Mucosa of rectum (tissue), 2 donors: ENCODE data around the gene QPCTL.
"Not testable (repeated sequence)": the region's sequence is repeated elsewhere in the genome, so short reads cannot be mapped to it uniquely, and the experiment has no call there.

Experiments
- H3K27ac ChIP-seq, 2 donors: one replicate each; pipeline ENCODE4 v1.7.0; 2013; ENCODE audit warnings: inconsistent platforms in 2 of 2, low read depth in 2 of 2, low read length in 2 of 2
- H3K27me3 ChIP-seq, 2 donors: one replicate each; pipeline ENCODE4 v1.7.0; 2013; ENCODE audit warnings: low read length in 2 of 2; ENCODE audit not compliant: control insufficient read depth in 2 of 2, insufficient read depth in 2 of 2
- H3K36me3 ChIP-seq, 2 donors: one replicate each; pipeline ENCODE4 v1.7.0; 2013; ENCODE audit warnings: low read length in 2 of 2; ENCODE audit not compliant: control insufficient read depth in 2 of 2, insufficient read depth in 2 of 2
- H3K4me1 ChIP-seq, 2 donors: one replicate each; pipeline ENCODE4 v1.7.0; 2013; ENCODE audit warnings: low read length in 2 of 2, mild to moderate bottlenecking in 1 of 2; ENCODE audit not compliant: control insufficient read depth in 2 of 2, insufficient read depth in 2 of 2
- H3K4me3 ChIP-seq, 2 donors: one replicate each; pipeline ENCODE4 v1.7.0; 2013; ENCODE audit warnings: low read length in 2 of 2
- H3K9ac ChIP-seq, 2 donors: one replicate each; pipeline ENCODE4 v1.7.0; 2013; ENCODE audit warnings: low read length in 2 of 2, low read depth in 1 of 2, mild to moderate bottlenecking in 1 of 2
- H3K9me3 ChIP-seq, 2 donors: one replicate each; pipeline ENCODE4 v1.7.0; 2013; ENCODE audit warnings: low read length in 2 of 2; ENCODE audit not compliant: control insufficient read depth in 2 of 2
- donor health status: healthy.
- donor health status: Normal muscosa, but diverticular disease.

QPCTL gene

GRCh38 chr19:45717131-45717982 is 24.9 kb downstream of the QPCTL start:
- H3K9ac ChIP-seq, result peak overlapping the region; percentile 83 to 89
- peak overlapping the region; percentile 75 to 85 for H3K4me3 ChIP-seq
- H3K27me3 ChIP-seq, result no peaks in the 10 kb centered on the region
- peak overlapping the region; percentile 96 to 97 for H3K27ac ChIP-seq
- no peaks in the 10 kb centered on the region for H3K9me3 ChIP-seq
- H3K4me1 ChIP-seq, result peaks cover 17 to 32% of the 10 kb centered on the region in 2 donors
- peaks cover 2 to 6% of the 10 kb centered on the region in 2 donors for H3K36me3 ChIP-seq

GRCh38 chr19:45717983-45718650 is 25.7 kb downstream of the QPCTL start:
- peak overlapping the region; percentile 83 to 89 for H3K9ac ChIP-seq
- peaks cover 4 to 6% of the 10 kb centered on the region in 2 donors for H3K36me3 ChIP-seq
- peaks cover 17 to 34% of the 10 kb centered on the region in 2 donors for H3K4me1 ChIP-seq
- peak overlapping the region; percentile 75 to 85 for H3K4me3 ChIP-seq
- H3K27me3 ChIP-seq, result no peaks in the 10 kb centered on the region
- peak overlapping the region; percentile 96 to 97 for H3K27ac ChIP-seq
- no peaks in the 10 kb centered on the region for H3K9me3 ChIP-seq

GRCh38 chr19:45720065-45720464 is 27.6 kb downstream of the QPCTL start:
- not testable (repeated sequence) for H3K27me3 ChIP-seq, H3K9ac ChIP-seq, H3K4me3 ChIP-seq, H3K36me3 ChIP-seq, H3K9me3 ChIP-seq
- Histone ChIP-seq H3K4me1 (peaks cover 17 to 36% of the 10 kb centered on the region in 2 donors), H3K27ac (peak overlapping the region; percentile 82 to 88)

- not testable (repeated sequence) for H3K27ac ChIP-seq, H3K9ac ChIP-seq, H3K4me3 ChIP-seq, H3K9me3 ChIP-seq, H3K36me3 ChIP-seq, H3K27me3 ChIP-seq
- peaks cover 7 to 11% of the 10 kb centered on the region in 2 donors for H3K4me1 ChIP-seq
Observed at GRCh38 chr19:45728683-45729082, 36.2 kb downstream of the QPCTL start.

DNA sequence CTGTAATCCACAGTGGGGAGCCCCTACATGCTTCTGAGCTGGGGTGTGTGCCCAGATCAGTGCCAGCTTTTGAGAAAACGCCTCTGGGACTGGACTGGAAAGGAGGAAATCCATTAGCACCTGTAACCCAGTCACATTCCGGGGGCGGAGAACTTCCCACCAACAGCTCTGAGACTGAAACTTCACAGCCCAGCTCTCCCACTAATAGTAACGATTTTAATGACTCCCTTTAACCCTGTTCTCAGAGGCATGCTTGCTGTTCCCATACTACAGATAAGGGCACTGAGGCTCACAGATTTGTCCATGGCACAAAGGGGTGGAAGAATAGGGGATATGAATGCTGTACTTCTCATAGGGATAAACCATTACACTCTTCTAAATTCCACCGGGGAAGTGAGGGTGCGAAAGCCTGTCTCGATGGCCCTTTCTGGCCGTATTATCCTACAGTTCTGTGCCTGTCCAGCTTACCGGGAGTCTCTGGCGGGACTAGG is 37.4 kb downstream of the QPCTL start:
- Histone ChIP-seq H3K9ac (peak overlapping the region; percentile 64 to 91), H3K27me3 (no peaks in the 10 kb centered on the region), H3K27ac (peak overlapping the region; percentile 68 to 72), H3K36me3 (no peaks in the 10 kb centered on the region), H3K4me3 (peak overlapping the region; percentile 80 to 86), H3K9me3 (no peaks in the 10 kb centered on the region), H3K4me1 (peaks cover 7 to 11% of the 10 kb centered on the region in 2 donors)

DNA sequence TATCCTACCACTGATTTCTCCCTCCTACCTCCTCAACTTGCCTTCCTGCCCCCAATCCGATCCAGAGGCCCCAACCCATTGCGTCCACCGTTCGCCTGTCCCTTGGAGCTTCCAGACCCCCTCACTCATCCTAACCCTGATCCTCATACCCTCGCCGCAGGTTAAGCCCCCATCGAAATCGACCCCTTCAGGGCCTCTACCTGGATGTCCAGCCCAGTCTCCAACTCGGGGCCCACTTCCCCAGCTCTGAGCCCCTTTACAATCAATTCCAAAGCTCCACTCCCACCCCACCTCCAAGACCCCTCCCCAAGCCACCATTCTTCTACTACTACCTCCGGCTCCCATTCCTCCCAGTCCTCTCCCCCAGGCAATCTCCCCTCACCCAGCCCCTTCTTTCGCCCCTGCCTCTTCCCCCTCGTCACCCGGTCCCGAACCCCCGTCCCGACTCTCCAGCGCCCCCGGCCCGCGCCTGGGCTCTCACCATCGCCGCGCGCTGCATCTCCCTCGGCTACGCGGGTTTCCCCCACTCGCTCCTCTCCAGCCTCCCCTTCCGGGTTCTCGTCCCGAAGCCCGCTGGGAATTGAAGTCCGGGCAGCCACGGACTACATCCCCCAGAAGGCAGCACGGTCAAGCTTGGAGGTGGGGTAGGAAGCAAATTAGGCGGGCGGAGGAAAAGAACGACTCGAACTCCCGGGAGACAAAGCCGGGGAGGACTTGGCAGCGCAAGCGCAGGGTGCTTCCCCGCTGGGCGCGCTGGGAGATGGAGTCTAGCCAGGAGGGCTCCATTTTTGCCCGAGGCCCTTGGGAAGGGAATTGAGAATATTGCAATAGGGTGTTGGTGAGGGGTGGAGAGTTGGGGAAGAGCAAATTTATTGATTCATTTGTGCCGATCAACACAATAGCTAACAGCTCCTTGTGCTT is 38.2 kb downstream of the QPCTL start, which contains the start of gene FBXO46:
Gene FBXO46 (minus strand): TSS at position 529 of the 921 bp plus-strand sequence. CDS start 17,401 bp downstream, outside the sequence.
- peak within 1 kb of the TSS; percentile 80 to 86 for H3K4me3 ChIP-seq
- H3K9ac ChIP-seq, result peak within 1 kb of the TSS; percentile 64 to 91
- H3K4me1 ChIP-seq, result peaks cover 7 to 11% of the 10 kb centered on the region in 2 donors
- no peaks in the 10 kb centered on the region for H3K27me3 ChIP-seq
- no peaks in the 10 kb centered on the region for H3K36me3 ChIP-seq
- peak within 1 kb of the TSS; percentile 68 to 72 for H3K27ac ChIP-seq
- no peaks in the 10 kb centered on the region for H3K9me3 ChIP-seq

DNA sequence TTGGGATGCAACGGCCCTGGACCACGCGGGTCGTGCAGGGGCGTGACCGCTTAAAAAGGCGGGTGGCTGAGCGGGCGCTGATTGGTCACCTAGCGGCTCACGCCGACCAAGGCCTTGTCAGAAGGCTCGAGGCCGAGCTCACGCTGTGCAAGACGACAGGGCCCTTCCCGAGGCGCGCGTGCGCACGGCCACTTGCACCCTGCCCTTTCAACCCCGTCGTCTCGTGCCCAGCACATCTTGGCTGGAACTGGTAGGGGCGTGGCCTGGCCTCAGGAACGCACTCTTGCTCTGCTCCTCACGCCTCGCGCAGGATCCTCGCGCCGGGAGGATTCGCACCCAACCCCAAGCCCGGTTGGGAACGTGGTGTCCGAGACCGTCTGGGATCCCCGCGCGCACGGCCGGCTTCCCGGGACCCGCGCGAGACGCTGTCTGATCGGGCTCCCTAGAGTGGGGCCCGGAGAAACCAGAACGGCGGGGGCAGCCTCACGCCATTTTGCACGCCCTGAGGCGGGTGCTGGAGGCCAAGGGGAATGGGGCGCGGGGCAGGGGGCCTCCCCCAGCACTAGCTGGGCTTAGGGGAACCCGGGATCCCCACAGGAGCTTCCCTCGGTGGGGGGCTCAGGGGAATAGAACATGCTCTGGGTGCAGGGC is 40.8 kb downstream of the QPCTL start, which contains the start of gene MEIOSIN:
Gene MEIOSIN (plus strand): TSS at position 280 of the 651 bp plus-strand sequence. CDS start 1,938 bp downstream, outside the sequence.
- Histone ChIP-seq H3K4me3 (no peak within 1 kb of the TSS), H3K36me3 (no peaks in the 10 kb centered on the region), H3K9me3 (no peaks in the 10 kb centered on the region), H3K9ac (no peak within 1 kb of the TSS), H3K4me1 (peaks cover 7 to 11% of the 10 kb centered on the region in 2 donors), H3K27ac (no peak within 1 kb of the TSS), H3K27me3 (no peaks in the 10 kb centered on the region)

GRCh38 chr19:45739498-45740439 is 47.3 kb downstream of the QPCTL start:
- H3K4me3 ChIP-seq, result no peak overlapping the region
- H3K36me3 ChIP-seq, result no peaks in the 10 kb centered on the region
- H3K27me3 ChIP-seq, result no peaks in the 10 kb centered on the region
- H3K4me1 ChIP-seq, result no peaks in the 10 kb centered on the region
- H3K27ac ChIP-seq, result no peak overlapping the region
- H3K9me3 ChIP-seq, result no peaks in the 10 kb centered on the region
- no peak overlapping the region for H3K9ac ChIP-seq
